ENCODE data around the gene GLCCI1. TPM values are rescaled to one million over a fixed set of nuclear protein-coding genes. Genes with fewer than 3 reads are reported as not detected.

The GLCCI1 gene
- total and polyA plus RNA-seq, 10 donors, result 9.1 to 53.2 (median 42.6) TPM

GRCh38 chr7:7969306-7970236, 975 bp downstream of the GLCCI1 start:
- Histone ChIP-seq H3K27ac (peak overlapping the region; percentile 94 to 99 (median 99)), H3K36me3 (no peaks in the 10 kb centered on the region), H3K9me3 (no peaks in the 10 kb centered on the region), H3K27me3 (replicated peaks in 1 of 7) (no peaks in the 10 kb centered on the region), H3K4me1 (peaks cover 0 to 66% (median 44%) of the 10 kb centered on the region in 6 donors), H3K4me3 (peak overlapping the region; percentile 79 to 97 (median 90))
- TF ChIP-seq POLR2AphosphoS5 (IDR thresholded peaks at IDR 0.05), result peak in 2 of 3 donors; percentile 27 to 31
- TF ChIP-seq POLR2A (IDR thresholded peaks at IDR 0.05), result no peak
- TF ChIP-seq CTCF (IDR thresholded peaks at IDR 0.05 in 8 of 11, conservative IDR thresholded peaks at IDR 0.05 in 3 of 11), result peak in 3 of 11 experiments; percentile 14 to 21 (median 19)
- 0 to 1% (median 0%) methylated on average over 34 to 98 of the region's 98 CpGs for WGBS, 5 donors
- intact Hi-C loops (cut with DNase I; ENCODE audit: low total_unique reads), result loop anchor here (10.0 kb wide), 1 partner anchor 215 kb away; no protein-coding TSS in a partner anchor
- peak; percentile 91 for DNase-seq

- intact Hi-C loops (cut with DNase I; ENCODE audit: low total_unique reads), result no loop called here
- Histone ChIP-seq H3K36me3 (no peaks in the 10 kb centered on the region), H3K27ac (peak overlapping the region; percentile 67 to 99 (median 99)), H3K27me3 (replicated peaks in 1 of 7) (no peaks in the 10 kb centered on the region), H3K4me1 (peaks cover 0 to 69% (median 49%) of the 10 kb centered on the region in 6 donors), H3K9me3 (no peaks in the 10 kb centered on the region), H3K4me3 (peak overlapping the region; percentile 50 to 97 (median 80))
- DNase-seq, result no peak
- TF ChIP-seq CTCF (IDR thresholded peaks at IDR 0.05 in 8 of 11, conservative IDR thresholded peaks at IDR 0.05 in 3 of 11), result no peak
- no peak for TF ChIP-seq POLR2AphosphoS5 (IDR thresholded peaks at IDR 0.05)
- TF ChIP-seq POLR2A (IDR thresholded peaks at IDR 0.05), result no peak
- 0 to 2% (median 1%) methylated on average over 6 of the region's 6 CpGs for WGBS, 5 donors
Measured at GRCh38 chr7:7970237-7970530, 1.6 kb downstream of the GLCCI1 start.

- no peaks in the 10 kb centered on the region for H3K9me3 ChIP-seq
- no peak for DNase-seq
- WGBS, 5 donors, result 15 to 20% (median 17%) methylated on average over 7 of the region's 7 CpGs
- H3K4me1 ChIP-seq, result peaks cover 0 to 74% (median 51%) of the 10 kb centered on the region in 6 donors
- H3K4me3 ChIP-seq, result peak overlapping the region; percentile 50 to 97 (median 80)
- H3K36me3 ChIP-seq, result no peaks in the 10 kb centered on the region
- intact Hi-C loops (cut with DNase I; ENCODE audit: low total_unique reads), result no loop called here
- H3K27me3 ChIP-seq (replicated peaks in 1 of 7), result no peaks in the 10 kb centered on the region
- H3K27ac ChIP-seq, result peak overlapping the region; percentile 67 to 99 (median 99)
- TF ChIP-seq POLR2A (IDR thresholded peaks at IDR 0.05) (no peak), POLR2AphosphoS5 (IDR thresholded peaks at IDR 0.05) (no peak), CTCF (IDR thresholded peaks at IDR 0.05 in 8 of 11, conservative IDR thresholded peaks at IDR 0.05 in 3 of 11) (no peak)
Measured at GRCh38 chr7:7970531-7971307, 2.1 kb downstream of the GLCCI1 start.

Data from spleen (tissue), 11 donors.